T-helper 2 cell treated with Interferon-gamma antibody and Interleukin-4, amounts not matched to agents 100 ng/mL and 5 ng/mL, for 36 hours (primary cell): ENCODE data around the gene SINHCAF. TPM values are rescaled to one million over a fixed set of nuclear protein-coding genes. Genes with fewer than 3 reads are reported as not detected.

Experiments
- intact Hi-C: fragments of 100-400 bp; cut with micrococcal nuclease; formaldehyde crosslinking; loops from one replicate; pipeline ENCODE4 v1.15.1; 2023
- total RNA-seq: library from RNA; stranded (reverse); gene quantifications from 2 replicates; pipeline ENCODE4 v1.2.3, GENCODE V29; 2022

Gene SINHCAF
- total RNA-seq, 1 donor from 2014 or later: 94.4 TPM

- intact Hi-C loops: no loop called here
These were observed 90.0 kb downstream of the SINHCAF start for GRCh38 chr12:31235868-31236395.

- intact Hi-C loops: no loop called here
These were observed 90.7 kb downstream of the SINHCAF start for GRCh38 chr12:31234955-31235867.

GRCh38 chr12:31234053-31234840, 91.7 kb downstream of the SINHCAF start:
- intact Hi-C loops: no loop called here

GRCh38 chr12:31233061-31233730, 92.8 kb downstream of the SINHCAF start:
- intact Hi-C loops: no loop called here

GRCh38 chr12:31232361-31232965, 93.5 kb downstream of the SINHCAF start:
- intact Hi-C loops: no loop called here

GRCh38 chr12:31231611-31232360, 94.2 kb downstream of the SINHCAF start:
- intact Hi-C loops: no loop called here
